GM12878 (cell line): ENCODE data around the gene UBE2O. TPM values are rescaled to one million over a fixed set of nuclear protein-coding genes. Genes with fewer than 3 reads are reported as not detected.

ENCODE experiments used
- ATAC-seq: fragments of 200-7000 bp; cut with Tn5 transposase; 3 replicates; pipeline ENCODE4 v1.9.1; 2020; ENCODE audit warnings: mild to moderate bottlenecking, moderate library complexity
- BruUV-seq: library from RNA; stranded (reverse); fragments of 400-500 nt; replicated peaks from 2 replicates; lab custom pipeline; 2021; lab: Mats Ljungman, UMichigan
- CTCF ChIA-PET: fragments of 300-600 bp; sonication (Branson Sonifier 250); formaldehyde crosslinking; extraction: SDS; loops from one replicate; lab custom pipeline; 2021; ENCODE audit warnings: inconsistent platforms; lab: Yijun Ruan, JAX
- POLR2A ChIA-PET: fragments of 350-600 bp; formaldehyde crosslinking; extraction: SDS; loops from one replicate; lab custom pipeline; 2021; ENCODE audit warnings: inconsistent platforms; lab: Charles Lee
- RAD21 ChIA-PET: fragments of 300-600 bp; sonication (Branson Sonifier 250); formaldehyde crosslinking; loops from one replicate; lab custom pipeline; 2023; ENCODE audit warnings: antibody characterized with exemption; ENCODE audit not compliant: unreplicated experiment; lab: Charles Lee
- SMC1A ChIA-PET: fragments of 300-600 bp; sonication (Branson Sonifier 250); formaldehyde crosslinking; loops from one replicate; lab custom pipeline; 2023; ENCODE audit not compliant: unreplicated experiment, uncharacterized antibody; lab: Charles Lee
- DNase-seq: peaks from one replicate; pipeline ENCODE4 v3.0.0-alpha.2; 2011; ENCODE audit warnings: low read depth, low spot score
- FAIRE-seq: peaks from 3 replicates; lab custom pipeline; 2011; peaks lifted over from hg19 to GRCh38; lab: Jason Lieb, UNC
- H2AFZ ChIP-seq: 2 replicates; pipeline ENCODE4 v1.6.0; 2011; ENCODE audit warnings: low read depth, low read length, control low read depth; ENCODE audit not compliant: control insufficient read depth
- H3K27ac ChIP-seq: 2 replicates; pipeline ENCODE4 v1.5.1; 2011; ENCODE audit warnings: control low read depth; ENCODE audit not compliant: control insufficient read depth, insufficient read depth
- H3K27me3 ChIP-seq, 2 experiments: replicated peaks in 1 of 2; 2 replicates each; pipeline versions ENCODE4 v1.6.0 to v1.6.1; 2011; ENCODE audit warnings: low read length in 1 of 2; ENCODE audit not compliant: control insufficient read depth in 2 of 2, insufficient read depth in 2 of 2
- H3K36me3 ChIP-seq, 2 experiments: 2 replicates each; pipeline ENCODE4 v1.5.1; 2011; ENCODE audit warnings: low read length in 1 of 2; ENCODE audit not compliant: control insufficient read depth in 2 of 2, insufficient read depth in 2 of 2
- H3K4me1 ChIP-seq: 2 replicates; pipeline ENCODE4 v1.6.1; 2011; ENCODE audit warnings: mild to moderate bottlenecking, low read length, moderate library complexity, mixed read lengths; ENCODE audit not compliant: control insufficient read depth, insufficient read depth
- H3K4me2 ChIP-seq: 2 replicates; pipeline ENCODE4 v1.6.0; 2011; ENCODE audit warnings: control low read depth; ENCODE audit not compliant: control insufficient read depth, insufficient read depth
- H3K4me3 ChIP-seq: fragments of 200-600 bp; sonication (generic); 2 replicates; pipeline ENCODE4 v1.5.1; 2016
- H3K79me2 ChIP-seq: 2 replicates; pipeline ENCODE4 v1.6.0; 2011; ENCODE audit warnings: low read length; ENCODE audit not compliant: control insufficient read depth, insufficient read depth
- H3K9ac ChIP-seq: 2 replicates; pipeline ENCODE4 v1.8.0; 2011; ENCODE audit warnings: low read length, control low read depth, mixed read lengths; ENCODE audit not compliant: control insufficient read depth, insufficient read depth
- H3K9me3 ChIP-seq: replicated peaks from 3 replicates; pipeline ENCODE4 v1.5.1; 2011; ENCODE audit warnings: mild to moderate bottlenecking, low read length; ENCODE audit not compliant: control insufficient read depth, insufficient read depth
- H4K20me1 ChIP-seq: 2 replicates; pipeline ENCODE4 v1.6.0; 2011; ENCODE audit not compliant: control insufficient read depth, insufficient read depth
- CHD1 ChIP-seq: IDR thresholded peaks from 2 replicates; pipeline ENCODE4 v1.6.1; 2012; ENCODE audit warnings: low read depth, low read length, improper control_type of control experiment
- CTCF ChIP-seq, 3 experiments: IDR thresholded peaks in 2 of 3; conservative IDR thresholded peaks in 1 of 3; 2 replicates each; pipeline ENCODE4 v1.5.1; 2011; ENCODE audit warnings: low read depth in 3 of 3, low read length in 3 of 3, mild to moderate bottlenecking in 3 of 3, control low read depth in 2 of 3, moderate library complexity in 2 of 3, inconsistent platforms in 1 of 3, mixed read lengths in 1 of 3; ENCODE audit not compliant: control insufficient read depth in 2 of 3, insufficient read depth in 1 of 3; ENCODE audit errors: extremely low read depth in 1 of 3
- DPF2 ChIP-seq: fragments of 450-650 bp; IDR thresholded peaks from 2 replicates; pipeline ENCODE4 v1.6.1; 2017; ENCODE audit warnings: mild to moderate bottlenecking
- EED ChIP-seq: sonication (generic); IDR thresholded peaks from 2 replicates; pipeline ENCODE4 v1.6.1; 2016; ENCODE audit warnings: antibody characterized with exemption, low read depth
- EP300 ChIP-seq, 2 experiments: fragments of 150-350 bp in 1 of 2; IDR thresholded peaks; 2 replicates each; pipeline ENCODE4 v1.6.1; 2011 to 2012; ENCODE audit warnings: low read depth in 2 of 2, low read length in 2 of 2, borderline replicate concordance in 1 of 2, improper control_type of control experiment in 1 of 2, inconsistent platforms in 1 of 2; ENCODE audit not compliant: control insufficient read depth in 1 of 2
- ETV6 ChIP-seq, 2 experiments: fragments of 450-650 bp in 1 of 2; IDR thresholded peaks in 1 of 2; conservative IDR thresholded peaks in 1 of 2; 2 replicates each; pipeline ENCODE4 v1.6.1; 2014; ENCODE audit warnings: antibody characterized with exemption in 1 of 2, borderline replicate concordance in 1 of 2, low read depth in 1 of 2, mild to moderate bottlenecking in 1 of 2, moderate library complexity in 1 of 2
- MLLT1 ChIP-seq: fragments of 450-650 bp; IDR thresholded peaks from 2 replicates; pipeline ENCODE4 v1.6.1; 2016; ENCODE audit warnings: mild to moderate bottlenecking
- MTA2 ChIP-seq: fragments of 450-650 bp; IDR thresholded peaks from 2 replicates; pipeline ENCODE4 v1.6.1; 2016; ENCODE audit warnings: low read depth, mild to moderate bottlenecking, moderate library complexity
- MYC ChIP-seq: IDR thresholded peaks from 2 replicates; pipeline ENCODE4 v1.6.1; 2011; ENCODE audit warnings: mild to moderate bottlenecking, low read length, moderate library complexity, inconsistent platforms; ENCODE audit not compliant: insufficient read depth, insufficient replicate concordance, insufficient read length, severe bottlenecking
- NR2C1 ChIP-seq: fragments of 450-650 bp; IDR thresholded peaks from 2 replicates; pipeline ENCODE4 v1.6.1; 2017; ENCODE audit warnings: antibody characterized with exemption, mild to moderate bottlenecking, moderate library complexity
- POU2F2 ChIP-seq: IDR thresholded peaks from 3 replicates; pipeline ENCODE4 v1.6.1; 2011; ENCODE audit warnings: low read depth, mild to moderate bottlenecking, low read length, borderline replicate concordance
- RB1 ChIP-seq: fragments of 450-650 bp; formaldehyde crosslinking; IDR thresholded peaks from 2 replicates; pipeline ENCODE4 v1.6.1; 2017; ENCODE audit warnings: mild to moderate bottlenecking, borderline replicate concordance
- ZSCAN29 ChIP-seq: fragments of 450-650 bp; IDR thresholded peaks from 2 replicates; pipeline ENCODE4 v1.6.1; 2017; ENCODE audit warnings: mild to moderate bottlenecking, moderate library complexity
- WGBS: methylation state at CpG from one replicate; pipeline ENCODE4 v1.1.6; 2016; ENCODE audit warnings: low lambda C conversion rate; ENCODE audit not compliant: insufficient replicate concordance, insufficient coverage; ENCODE audit errors: missing lambda C conversion rate; 5-methylcytosine and 5-hydroxymethylcytosine counted together
- in situ Hi-C: fragments of 300-500 bp; cut with MboI; formaldehyde crosslinking; loops from 9 replicates; pipeline ENCODE4 v1.14.3; 2018; ENCODE audit warnings: mixed read lengths
- intact Hi-C: fragments of 100-400 bp; cut with micrococcal nuclease; formaldehyde crosslinking; loops from one replicate; pipeline ENCODE4 v1.14.2; 2022; ENCODE audit not compliant: unreplicated experiment
- polyA plus RNA-seq, 11 experiments: library from polyadenylated mRNA; depleted of rRNA in 4 of 11; unstranded in 6 of 11; stranded (reverse) in 5 of 11; fragments of >200 nt; fragmentation: Nextera tagmentation in 4 of 11; fragmentation: Illumina TruSeq in 1 of 11; extraction: Ambion mirVana in 4 of 11; extraction: Trizol in 1 of 11; gene quantifications; 1 replicate in 1 of 11; 2 replicates in 10 of 11; pipeline versions ENCODE4 v1.2.1 to v1.2.3, GENCODE V29; 2011 to 2016; ENCODE audit warnings: inconsistent platforms in 2 of 11, missing spikeins in 2 of 11, low read depth in 1 of 11
- total RNA-seq, 4 experiments: library from RNA; depleted of rRNA in 3 of 4; stranded (reverse); fragments of >200 nt in 3 of 4; fragmentation: Illumina TruSeq in 1 of 4; extraction: Trizol in 1 of 4; gene quantifications; 2 replicates each; pipeline versions ENCODE4 v1.2.1 to v1.2.3, GENCODE V29; 2013 to 2021

Gene UBE2O
- total and polyA plus RNA-seq, 10 of the 15 experiments (the other 5 are each of a cell fraction or from before 2014, with no cell fraction given), result 2.1 to 39.0 (median 14.1) TPM

- H3K4me3 ChIP-seq, result no peak overlapping the region
- SMC1A ChIA-PET, result interaction anchor here (0.6 to 1.5 kb wide), 2 partner anchors 51 to 202 kb away, joined by 3 read pairs; no protein-coding TSS in a partner anchor
- 97% methylated on average over 4 of the region's 4 CpGs for WGBS
- H3K27ac ChIP-seq, result no peak overlapping the region
- FAIRE-seq, result no peak
- no peaks in the 10 kb centered on the region; the same call in 1 of the 2 replicates for H4K20me1 ChIP-seq
- BruUV-seq, result no TSS peak
- DNase-seq, result no peak
- in situ Hi-C loops (no loop called here), intact Hi-C loops (no loop called here)
- peaks cover 29% of the 10 kb centered on the region for H3K79me2 ChIP-seq
- POLR2A ChIA-PET, result no interaction called here
- no peak overlapping the region for H2AFZ ChIP-seq
- H3K4me2 ChIP-seq, result no peak overlapping the region
- CTCF ChIA-PET, result interaction anchor here (0.7 to 1.3 kb wide), 7 partner anchors 8 to 160 kb away, joined by 3 to 5 read pairs (median 3); partner anchors contain the start of gene RHBDF2
- peaks cover 22% of the 10 kb centered on the region for H3K4me1 ChIP-seq
- TF ChIP-seq DPF2, result no peak
- no peak for TF ChIP-seq NR2C1
- TF ChIP-seq MTA2, result no peak
- no peak for TF ChIP-seq EED
- TF ChIP-seq POU2F2, result no peak
- TF ChIP-seq EP300 (IDR thresholded peaks at IDR 0.05; ENCODE audit: borderline replicate concordance in 1 of 2, control insufficient read depth in 1 of 2, low read depth in 2 of 2, low read length in 2 of 2), result no peak
- peaks cover 0 to 15% of the 10 kb centered on the region in 2 experiments; a peak in 2 of 4 replicates for H3K36me3 ChIP-seq
- ATAC-seq, result no peak
- H3K27me3 ChIP-seq, result no peaks in the 10 kb centered on the region
- RAD21 ChIA-PET, result no interaction called here
- H3K9me3 ChIP-seq, result no peaks in the 10 kb centered on the region
- no peak overlapping the region for H3K9ac ChIP-seq
Observed at GRCh38 chr17:76416899-76417298, 36.1 kb downstream of the UBE2O start.

GRCh38 chr17:76416457-76416856 lies 36.5 kb downstream of the UBE2O start:
- CTCF ChIA-PET, result interaction anchor here (0.7 to 1.3 kb wide), 6 partner anchors 8 to 161 kb away, joined by 3 to 5 read pairs (median 4); partner anchors contain the start of gene RHBDF2
- Histone ChIP-seq H3K79me2 (peaks cover 29% of the 10 kb centered on the region), H3K4me2 (no peak overlapping the region), H3K27me3 (no peaks in the 10 kb centered on the region), H3K4me3 (no peak overlapping the region), H3K36me3 (peaks cover 0 to 15% of the 10 kb centered on the region in 2 experiments; a peak in 2 of 4 replicates), H3K9me3 (no peaks in the 10 kb centered on the region), H4K20me1 (no peaks in the 10 kb centered on the region; the same call in 1 of the 2 replicates), H3K27ac (no peak overlapping the region), H3K4me1 (peaks cover 22% of the 10 kb centered on the region), H2AFZ (no peak overlapping the region), H3K9ac (no peak overlapping the region)
- FAIRE-seq, result no peak
- RAD21 ChIA-PET, result no interaction called here
- in situ Hi-C loops, result no loop called here
- 93% methylated on average over 6 of the region's 6 CpGs for WGBS
- POLR2A ChIA-PET, result no interaction called here
- no peak for ATAC-seq
- no peak for DNase-seq
- intact Hi-C loops, result no loop called here
- SMC1A ChIA-PET, result interaction anchor here (0.5 to 1.5 kb wide), 3 partner anchors 51 to 201 kb away, joined by 3 read pairs; no protein-coding TSS in a partner anchor
- BruUV-seq, result no TSS peak
- TF ChIP-seq MLLT1 (no peak), RB1 (no peak), CHD1 (no peak), CTCF (IDR thresholded peaks at IDR 0.05 in 2 of 3, conservative IDR thresholded peaks at IDR 0.05 in 1 of 3; ENCODE audit: control insufficient read depth in 2 of 3, extremely low read depth in 1 of 3, insufficient read depth in 1 of 3, low read depth in 3 of 3, low read length in 3 of 3) (no peak), EP300 (IDR thresholded peaks at IDR 0.05; ENCODE audit: borderline replicate concordance in 1 of 2, control insufficient read depth in 1 of 2, low read depth in 2 of 2, low read length in 2 of 2) (no peak), MYC (no peak), ETV6 (conservative IDR thresholded peaks at IDR 0.05 in 1 of 2, IDR thresholded peaks at IDR 0.05 in 1 of 2; ENCODE audit: borderline replicate concordance in 1 of 2, low read depth in 1 of 2) (no peak), ZSCAN29 (no peak)
